Stimulated activated CD4-positive, alpha-beta T cell treated with anti-CD3 and anti-CD28 coated beads, Interleukin-2, amount 100 ng/mL, for 48 hours (primary cell): Measurements from ENCODE around the gene FERMT3.
"Not testable (repeated sequence)": the region's sequence is repeated elsewhere in the genome, so short reads cannot be mapped to it uniquely, and the experiment has no call there.

ENCODE experiments used
- DNase-seq, 2 donors: peaks; one replicate each; pipeline ENCODE4 v3.0.0-alpha.2; 2020

The FERMT3 gene

DNA sequence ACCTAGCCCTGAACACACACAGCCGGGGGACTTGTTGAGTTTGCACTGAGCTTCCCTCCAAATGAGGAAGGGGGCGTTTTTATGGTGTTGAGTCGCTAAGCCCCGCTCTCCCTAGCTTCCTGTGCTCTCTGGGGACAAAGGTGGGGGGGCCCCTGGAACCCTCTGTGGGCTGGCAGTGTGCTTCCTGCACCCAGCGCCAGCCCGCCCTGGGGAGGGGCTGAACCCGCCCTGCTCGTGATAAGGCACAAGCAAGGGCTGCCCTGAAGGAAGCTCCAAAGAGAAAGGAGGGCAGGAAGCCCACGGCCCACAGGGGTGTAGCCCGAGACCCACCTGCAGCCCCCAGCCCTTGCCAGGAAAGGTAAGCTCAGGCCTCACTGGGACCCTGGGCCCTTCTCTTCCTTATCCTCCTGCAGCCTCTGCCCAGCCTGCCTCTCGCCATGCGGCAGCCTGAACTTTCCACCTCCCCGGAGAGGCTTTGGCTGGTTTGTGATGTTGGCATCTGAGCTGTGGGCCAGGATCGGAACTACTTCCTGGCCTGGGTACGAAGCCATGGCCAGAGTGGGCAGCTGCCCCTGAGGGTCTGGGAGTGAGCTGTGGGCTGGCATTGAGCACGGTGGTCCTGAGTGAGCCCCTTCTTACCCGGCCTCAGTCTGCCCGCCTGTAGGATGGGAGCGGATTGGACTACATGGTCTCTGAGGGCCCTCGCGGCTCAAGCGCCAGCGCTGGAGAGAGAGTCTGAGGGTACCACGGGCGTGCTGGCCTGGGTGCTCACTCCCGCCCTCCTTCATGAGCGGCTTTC is at the start of gene FERMT3:
Gene FERMT3 (plus strand): TSS at position 265 of the 799 bp plus-strand sequence. CDS start 644 bp downstream, outside the sequence.
- peak; percentile 59 to 66 for DNase-seq

DNA sequence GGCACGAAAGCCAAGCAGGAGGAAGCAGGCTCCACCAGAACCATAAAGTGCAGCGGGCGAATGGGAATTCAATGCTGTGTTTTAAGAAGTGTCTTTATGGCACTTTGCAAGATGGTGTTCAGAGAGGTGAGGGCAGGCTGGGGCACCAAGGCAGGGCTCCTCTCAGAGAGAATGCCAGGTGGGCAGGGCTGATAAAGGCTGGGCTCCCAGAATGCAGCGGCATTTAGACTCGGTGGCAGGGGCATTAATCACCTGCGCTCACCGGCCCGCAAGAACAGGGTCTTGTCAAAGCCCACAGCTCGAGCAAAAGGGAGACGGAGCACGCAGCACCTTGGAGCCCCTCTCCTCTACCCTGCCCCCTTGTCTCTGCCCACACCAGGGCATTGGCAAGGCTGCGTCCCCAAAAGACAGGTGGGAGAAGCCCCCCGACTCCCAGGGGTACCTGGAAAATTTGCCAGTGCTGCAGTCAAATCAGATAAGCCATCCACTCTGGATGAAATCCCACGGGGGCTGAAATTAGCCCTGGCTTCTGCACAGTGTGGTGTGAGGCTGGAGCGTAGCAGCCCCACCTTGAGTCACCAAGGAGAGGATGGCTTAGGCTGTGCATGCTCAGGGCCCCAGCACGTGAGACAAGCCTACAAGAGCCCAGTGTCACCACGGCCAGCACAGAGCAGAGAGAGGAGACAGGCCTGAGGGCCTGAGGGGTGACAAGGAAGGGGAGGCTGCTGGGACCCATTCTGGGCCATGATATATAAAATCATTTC is 48.7 kb upstream of the FERMT3 start:
- no peak for DNase-seq

DNA sequence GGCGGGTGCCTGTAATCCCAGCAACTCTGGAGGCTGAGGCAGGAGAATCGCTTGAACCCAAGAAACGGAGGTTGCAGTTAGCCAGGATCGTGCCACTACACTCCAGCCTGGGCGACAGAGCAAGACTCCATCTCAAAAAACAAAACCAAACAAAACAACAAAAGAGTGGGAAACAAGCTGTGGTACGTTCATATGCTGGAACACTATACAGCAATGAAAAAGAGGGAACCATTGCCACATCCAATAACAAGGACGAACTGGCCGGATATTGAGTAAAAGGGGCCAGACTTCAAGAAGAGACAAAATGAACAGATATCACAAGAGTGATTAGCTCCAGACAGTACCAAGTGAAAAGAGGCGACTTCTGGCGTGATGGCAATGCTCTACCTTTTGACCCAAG is 45.5 kb upstream of the FERMT3 start:
- DNase-seq: no peak

DNA sequence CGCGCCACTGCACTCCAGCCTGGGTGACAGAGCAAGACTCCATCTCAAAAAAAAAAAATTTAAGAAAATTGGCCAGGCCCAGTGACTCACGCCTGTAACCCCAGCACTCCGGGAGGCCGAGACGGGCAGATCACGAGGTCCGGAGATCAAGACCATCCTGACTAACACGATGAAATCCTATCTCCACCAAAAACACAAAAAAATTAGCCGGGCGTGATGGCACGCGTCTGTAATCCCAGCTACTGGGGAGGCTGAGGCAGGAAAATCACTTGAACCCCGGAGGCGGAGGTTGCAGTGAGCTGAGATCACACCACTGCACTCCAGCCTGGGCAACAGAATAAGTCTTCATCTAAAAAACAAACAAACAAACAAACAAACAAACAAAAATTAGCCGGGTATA is 43.8 kb upstream of the FERMT3 start:
- DNase-seq: not testable (repeated sequence)

DNA sequence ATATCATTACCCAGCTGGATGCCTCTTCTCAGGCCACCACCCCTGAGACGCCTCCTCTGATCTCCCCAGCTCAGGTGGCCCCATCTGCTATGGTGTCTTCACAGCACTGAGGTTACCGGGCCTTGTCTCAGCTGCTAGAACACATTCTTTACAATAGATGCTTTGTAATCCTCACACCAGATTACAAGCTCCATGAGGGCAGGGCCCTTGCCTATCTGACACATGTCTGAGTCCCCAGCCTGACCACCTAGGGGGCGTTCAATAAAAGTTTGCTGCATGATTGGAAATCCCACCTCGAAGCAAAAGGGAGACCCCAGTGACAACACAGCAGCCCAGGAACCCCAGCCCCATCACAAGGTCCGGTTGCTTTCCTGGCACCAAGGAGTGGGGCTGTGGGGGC is 42.6 kb upstream of the FERMT3 start:
- DNase-seq: no peak

DNA sequence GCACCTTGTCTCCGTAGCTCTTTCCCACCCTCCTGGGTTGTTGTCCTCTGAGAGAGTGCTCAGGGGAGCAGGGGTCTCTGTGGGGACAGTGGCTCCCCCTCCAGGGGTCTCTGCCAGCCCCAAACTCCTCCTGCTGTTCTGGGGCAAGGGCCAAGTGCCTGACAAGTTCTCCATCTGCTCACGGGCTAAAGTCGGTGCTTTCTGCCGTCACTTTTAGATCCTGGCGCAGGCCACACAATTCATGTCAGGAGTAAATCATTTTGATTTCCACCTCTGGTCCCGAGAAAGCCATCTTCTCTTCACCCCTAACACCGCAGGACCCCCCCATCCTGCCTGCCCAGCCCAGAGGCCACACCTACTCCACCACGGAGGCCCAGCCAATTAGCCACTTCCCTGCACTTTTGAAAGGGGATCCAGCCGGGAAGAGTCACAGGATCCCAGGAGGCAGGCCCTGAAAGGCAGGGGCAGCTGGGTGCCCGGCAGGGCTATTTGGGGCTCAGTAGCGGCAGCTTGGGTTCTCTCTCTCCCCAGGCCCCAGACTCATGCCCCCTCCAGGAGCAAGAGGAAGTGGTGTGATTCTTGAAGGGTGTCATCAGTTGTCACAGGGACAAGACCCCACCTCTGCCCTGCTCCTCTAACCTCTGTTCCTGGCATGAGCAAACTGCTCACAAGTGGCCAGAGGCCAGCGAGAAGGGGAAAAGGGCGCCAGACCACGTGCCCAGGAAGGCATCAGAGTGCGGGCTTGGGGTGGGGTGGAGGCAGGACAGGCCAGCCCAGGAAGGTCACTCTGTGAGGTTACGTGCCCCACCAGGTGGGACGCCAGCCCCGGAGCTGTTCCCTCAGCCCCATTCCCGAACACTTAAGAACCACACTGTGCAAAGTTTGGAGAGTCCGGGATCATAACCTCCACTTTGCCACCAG is 41.9 kb upstream of the FERMT3 start:
- DNase-seq: no peak

DNA sequence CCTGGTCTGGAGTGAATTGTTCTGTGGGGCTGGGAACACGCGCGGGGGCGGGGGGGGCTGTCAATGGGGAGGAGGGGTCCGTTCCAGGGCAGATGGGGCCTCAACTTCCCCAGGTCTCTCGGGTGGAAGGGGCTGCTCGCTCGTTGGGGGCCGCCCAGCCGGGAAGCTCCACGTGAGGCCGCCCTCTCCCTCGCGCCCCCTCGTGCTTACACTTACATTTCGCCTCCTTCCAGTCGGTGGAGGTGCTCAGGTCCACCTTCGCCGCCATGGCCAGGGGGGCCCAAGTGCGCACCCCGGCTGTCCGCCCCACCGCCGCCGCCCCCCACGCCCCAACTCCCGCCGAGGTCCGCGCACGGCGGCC is 41.1 kb upstream of the FERMT3 start:
- no peak for DNase-seq

DNA sequence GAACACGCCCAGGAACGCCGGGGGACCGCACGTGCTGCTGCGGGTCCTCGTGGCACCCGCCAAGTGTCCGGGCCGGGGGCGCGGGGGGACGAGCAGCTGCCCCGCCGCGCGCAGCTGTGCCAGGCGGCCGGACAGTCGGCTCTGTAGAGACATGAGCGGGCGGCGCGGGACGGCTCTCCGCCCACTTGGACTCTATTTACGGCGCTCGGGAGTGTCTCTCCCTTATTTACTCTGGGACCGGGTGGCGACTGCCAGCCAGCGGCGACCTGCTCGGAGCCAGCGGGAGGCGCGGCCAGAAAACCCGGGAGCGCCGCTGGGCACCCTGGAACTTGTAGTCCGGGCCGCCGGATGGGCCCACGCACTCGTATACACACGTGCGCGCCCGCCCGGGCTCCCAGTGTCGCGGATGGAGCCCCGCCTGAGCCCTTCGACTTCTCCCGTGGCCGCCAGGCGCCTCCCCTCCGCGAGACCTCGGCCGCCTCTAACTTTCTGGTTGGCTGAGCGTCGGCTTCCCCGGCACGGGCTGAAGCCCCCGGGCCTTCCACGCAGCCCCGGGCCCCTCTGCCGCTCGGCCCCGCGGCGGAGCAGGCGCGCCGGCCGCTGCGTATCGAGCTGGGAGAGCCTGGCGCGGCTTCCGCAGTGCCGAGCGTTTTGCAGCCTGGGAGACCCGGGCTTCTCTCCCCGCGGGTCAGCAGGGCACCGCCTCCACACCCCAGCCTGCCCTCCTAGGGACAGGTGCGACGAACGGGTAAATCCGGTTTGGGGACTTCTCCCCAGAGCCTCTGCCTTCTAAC is 40.5 kb upstream of the FERMT3 start, which contains the start of gene MACROD1:
Gene MACROD1 (minus strand): TSS at position 272 of the 794 bp plus-strand sequence. CDS start 119 bp downstream, at position 153.
- DNase-seq: peak; percentile 79 to 80

DNA sequence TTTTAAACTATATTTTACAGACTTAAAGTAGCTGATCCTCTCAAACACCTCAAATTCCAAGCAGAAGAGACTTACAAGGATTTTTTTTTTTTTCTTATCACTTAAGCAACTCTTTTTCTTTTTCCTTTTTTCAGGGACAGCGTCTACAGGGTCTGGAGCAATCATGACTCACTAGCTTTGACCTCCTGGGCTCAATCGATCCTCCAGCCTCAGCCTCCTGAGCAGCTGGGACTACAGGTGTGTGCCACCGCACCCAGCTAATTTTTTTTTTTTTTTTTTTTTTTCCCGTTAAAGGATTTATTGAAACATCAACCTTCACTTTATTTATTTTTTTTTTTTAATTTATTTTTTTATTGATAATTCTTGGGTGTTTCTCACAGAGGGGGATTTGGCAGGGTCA is 36.1 kb upstream of the FERMT3 start:
- DNase-seq: no peak

DNA sequence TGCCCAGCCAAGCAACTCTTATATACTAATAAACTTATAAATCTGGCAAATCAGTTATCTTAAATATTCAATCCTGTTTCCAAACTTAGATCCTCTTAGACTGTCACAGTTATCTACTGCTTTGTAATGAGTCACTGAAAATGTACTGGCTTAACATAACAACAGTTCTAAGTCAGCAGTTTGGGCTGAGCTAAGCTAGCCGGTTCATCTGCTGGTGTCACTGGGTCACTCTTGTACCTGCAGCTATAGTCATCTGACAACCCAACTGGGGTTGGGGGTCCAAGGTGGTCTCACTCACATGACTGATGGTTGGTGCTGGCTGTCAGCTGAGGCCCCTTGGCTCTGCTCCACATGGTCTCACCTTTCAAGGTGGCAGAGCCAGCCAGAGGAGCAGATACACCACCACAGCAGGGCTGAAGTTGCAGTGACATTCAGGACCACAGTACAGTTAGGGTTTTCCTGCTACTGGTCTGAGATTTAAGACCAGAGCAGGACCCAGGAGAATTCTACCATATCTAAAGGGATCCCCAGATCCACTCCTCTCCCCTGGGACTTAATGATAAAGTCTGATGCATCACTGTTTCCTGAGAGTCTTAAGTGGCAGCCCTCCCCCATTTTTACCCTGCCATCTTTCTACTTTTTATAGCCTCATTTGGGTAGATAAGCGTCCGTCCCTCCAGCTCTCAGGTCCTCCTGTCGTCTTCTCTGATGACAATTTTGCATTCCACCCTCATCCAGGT is 32.7 kb upstream of the FERMT3 start:
- no peak for DNase-seq

DNA sequence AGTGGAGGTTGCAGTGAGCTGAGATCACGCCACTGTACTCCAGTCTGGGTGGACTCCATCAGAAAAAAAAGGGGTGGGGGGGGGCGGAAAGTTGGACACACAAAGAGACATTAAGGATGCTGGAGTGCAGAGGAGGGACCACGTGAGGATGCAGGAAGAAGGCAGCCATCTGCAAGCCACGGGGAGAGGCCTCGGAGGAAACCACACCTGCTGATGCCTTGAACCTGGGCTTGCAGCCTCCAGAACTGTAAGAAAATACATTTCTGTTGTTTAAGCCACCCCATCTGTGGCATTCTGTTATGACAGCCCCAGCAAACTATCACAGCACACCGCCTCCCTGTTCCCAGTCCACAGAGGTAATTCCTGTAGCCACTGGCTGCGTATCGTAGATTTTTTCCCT is 29.8 kb upstream of the FERMT3 start:
- DNase-seq: no peak

DNA sequence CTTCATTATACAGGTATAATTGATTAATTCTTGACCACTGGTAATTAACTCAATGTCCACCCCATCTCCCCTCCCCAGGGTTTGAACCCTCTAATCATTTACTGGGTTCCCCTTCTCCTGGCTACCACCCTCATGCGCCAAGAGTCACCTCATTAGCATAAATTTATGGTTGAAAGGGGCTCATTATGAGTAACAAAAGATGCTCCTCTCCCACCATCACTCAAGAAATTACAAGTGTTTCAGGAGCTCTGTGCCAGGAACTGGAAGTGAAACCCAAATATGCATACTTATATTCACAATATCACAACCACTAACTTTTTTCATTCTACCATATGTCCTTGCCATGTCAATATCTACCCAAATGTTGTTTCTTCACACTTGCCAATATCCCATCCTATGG is 28.3 kb upstream of the FERMT3 start:
- DNase-seq: no peak

DNA sequence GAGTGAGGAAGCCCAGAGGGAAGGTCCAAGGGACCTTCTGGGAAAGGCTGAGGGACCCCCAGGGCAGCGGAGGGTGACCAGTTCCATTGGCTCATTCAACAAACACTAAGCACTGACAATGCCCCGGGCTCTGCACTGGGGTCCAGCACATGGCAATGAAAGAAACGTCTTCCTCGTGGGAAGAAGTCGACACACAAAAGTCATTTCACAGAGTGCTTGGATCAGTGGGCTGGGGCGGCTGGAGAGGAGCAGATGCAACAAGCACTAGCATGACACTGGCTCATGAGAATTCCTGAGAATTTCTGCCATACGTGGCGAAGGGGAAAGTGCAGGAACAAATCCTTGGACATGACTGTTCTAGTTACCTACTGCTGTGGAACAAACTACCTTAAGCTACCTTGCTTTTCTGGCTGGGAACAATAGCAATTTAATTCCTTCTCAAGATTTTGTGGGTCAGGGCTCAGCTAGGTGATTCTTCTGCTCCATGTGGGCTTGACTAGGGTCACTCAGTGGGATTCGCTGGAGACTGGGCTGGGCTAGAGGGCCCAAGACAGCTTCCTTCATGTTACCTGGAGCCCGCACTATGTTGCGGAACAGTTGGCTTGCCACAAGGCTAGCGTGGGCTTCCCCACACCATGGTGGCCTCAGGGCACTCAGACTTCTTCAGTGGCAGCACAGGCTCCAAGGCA is 27.4 kb upstream of the FERMT3 start:
- DNase-seq: no peak

DNA sequence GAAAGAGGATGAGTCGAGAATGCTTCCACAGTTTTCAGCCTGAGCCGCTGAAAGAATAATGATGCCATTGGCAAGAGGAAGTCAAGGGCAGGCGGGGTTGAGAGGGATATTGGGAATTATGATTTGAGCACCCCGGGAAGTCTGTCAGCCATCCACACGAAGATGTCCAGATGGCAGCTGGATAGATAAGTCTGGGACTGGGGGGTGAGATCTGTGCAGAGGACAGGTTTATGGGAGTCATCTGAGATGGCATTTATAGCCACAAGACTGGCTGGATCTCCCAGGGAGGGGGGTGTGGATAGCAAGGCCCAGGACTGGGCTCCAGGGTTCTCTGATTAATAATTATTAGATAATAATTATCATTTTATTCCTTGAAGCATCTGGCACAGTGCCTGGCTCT is 25.6 kb upstream of the FERMT3 start:
- no peak for DNase-seq

DNA sequence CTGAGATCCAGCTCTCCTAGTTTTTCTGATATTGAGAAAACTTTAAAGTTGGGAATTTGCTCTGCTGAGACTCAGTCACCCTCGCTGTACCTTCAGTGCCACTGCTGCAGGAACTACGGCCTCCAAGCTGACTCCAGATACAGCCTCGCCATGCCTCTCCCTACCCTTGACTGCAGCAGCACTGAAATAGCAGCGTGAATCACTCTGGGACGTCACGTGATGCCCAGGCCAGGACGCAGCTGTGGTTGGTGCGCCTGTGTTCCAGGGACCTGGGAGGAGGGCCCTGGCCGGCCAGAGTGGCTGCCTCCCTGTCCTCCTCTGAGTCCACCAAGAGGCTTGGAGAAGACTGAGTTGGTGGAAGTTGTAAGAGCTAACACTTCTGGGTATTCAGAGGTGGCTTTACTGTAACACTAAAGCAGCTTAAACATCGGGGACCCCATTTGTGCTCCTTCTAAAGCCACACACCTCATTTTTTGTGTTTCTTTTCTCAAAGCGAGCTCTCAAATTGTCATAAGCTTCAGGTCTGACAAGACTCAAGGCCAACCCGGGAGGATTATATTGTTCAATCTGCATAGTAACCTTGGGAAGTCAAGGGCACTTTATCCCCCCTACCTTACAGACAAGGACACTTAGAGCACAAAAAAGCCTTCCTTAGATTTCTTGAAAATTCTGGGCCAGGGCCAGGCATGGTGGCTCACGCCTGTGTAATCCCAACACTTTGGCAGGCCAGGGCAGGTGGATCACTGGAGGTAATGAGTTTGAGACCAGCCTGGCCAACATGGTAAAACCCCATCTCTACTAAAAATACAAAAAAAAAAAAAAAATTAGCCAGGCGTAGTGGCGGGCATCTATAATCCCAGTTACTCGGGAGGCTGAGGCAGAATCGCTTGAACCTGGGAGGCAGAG is 24.8 kb upstream of the FERMT3 start:
- DNase-seq: peak in 1 of 2 donors; percentile 47

DNA sequence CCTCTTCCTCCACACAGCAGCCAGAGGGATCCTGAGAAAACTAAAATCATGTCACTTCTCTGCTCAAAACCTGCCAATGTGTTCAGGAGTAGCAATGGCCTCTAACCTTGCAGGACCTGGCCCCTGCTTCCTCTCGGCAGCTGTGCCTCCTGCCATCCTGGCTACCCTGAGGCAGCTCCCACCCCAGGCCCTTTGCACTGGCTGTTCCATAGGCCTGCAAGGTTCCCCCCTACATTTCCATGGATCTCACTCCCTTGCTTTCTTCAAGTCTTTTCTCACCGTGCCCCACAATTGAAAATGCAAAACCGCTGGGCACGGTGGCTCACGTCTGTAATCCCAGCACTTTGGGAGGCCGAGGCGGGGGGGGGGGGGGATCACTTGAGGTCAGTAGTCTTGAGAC is 22.6 kb upstream of the FERMT3 start:
- DNase-seq: no peak

DNA sequence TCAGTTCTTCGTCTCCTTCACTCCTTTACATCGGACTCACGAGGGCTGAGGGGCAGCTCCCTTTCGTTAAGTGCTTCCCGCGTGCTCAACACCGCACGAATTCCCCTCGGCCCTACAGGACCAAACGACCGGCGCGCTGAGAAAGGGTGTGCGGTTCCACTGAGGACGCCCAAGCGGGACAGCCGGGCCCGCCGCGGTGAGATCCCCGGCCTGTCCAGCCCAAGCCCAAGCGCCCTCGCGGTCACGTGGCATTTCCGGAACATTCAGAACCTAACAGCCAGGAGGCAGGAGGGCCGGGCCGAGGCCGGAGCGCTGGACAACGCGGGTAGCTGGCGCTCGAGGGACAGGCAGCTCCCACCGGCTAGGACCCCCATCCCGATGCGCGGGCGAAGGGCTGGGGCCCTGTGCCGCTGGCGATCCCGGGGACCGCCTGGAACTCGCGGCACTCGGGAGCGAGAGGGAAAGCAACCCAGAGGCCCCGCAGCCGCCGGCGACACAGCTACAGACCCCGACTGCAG is 21.3 kb upstream of the FERMT3 start:
- peak; percentile 20 to 33 for DNase-seq

DNA sequence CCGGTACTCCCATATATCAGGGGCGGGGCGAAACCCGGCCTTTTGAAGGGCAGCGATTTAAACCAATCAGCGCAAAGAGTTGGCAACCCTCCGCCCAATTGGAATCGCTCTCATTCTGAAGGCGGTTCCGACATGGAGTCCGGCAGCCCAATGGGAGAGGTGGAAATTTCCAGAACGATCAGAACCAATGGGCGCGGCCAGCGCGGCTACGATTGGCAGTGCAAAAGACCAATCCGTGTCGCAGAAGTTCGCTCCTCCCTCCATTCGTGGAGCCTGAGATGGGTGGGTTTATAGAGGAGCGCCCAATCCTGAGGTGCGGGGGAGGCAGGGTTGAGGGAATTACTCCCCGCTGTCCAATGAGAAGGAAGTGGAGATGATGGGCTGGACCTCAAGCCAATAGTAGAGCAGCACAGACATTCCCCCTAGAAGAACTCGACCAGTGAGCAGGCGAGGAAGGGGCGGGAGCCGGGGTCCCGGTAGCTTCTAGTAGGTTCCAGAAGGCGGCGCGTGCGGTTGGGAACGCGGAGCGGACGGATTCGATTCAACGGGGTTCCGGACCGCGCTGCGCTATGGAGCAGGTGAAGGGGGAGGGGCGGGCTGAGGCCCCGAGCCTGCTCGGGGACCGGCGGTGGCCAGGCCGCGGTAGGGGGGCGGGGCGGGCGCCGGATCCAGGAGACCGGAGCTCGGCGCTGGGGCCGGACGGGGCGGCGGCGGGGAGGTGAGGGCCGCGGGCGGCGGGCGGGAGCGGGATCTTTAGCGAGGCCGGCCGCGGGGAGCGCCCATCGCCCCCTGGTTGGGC is 20.6 kb upstream of the FERMT3 start, which contains the start of gene STIP1:
Gene STIP1 (plus strand): TSS at position 479 of the 799 bp plus-strand sequence. CDS start 91 bp downstream, at position 570.
- DNase-seq: peak; percentile 97 to 98
